OCI-LY7 (cell line): ENCODE measurements around the gene DYNLT4. TPM values are rescaled to one million over a fixed set of nuclear protein-coding genes. Genes with fewer than 3 reads are reported as not detected.
"Not testable (repeated sequence)": the region's sequence is repeated elsewhere in the genome, so short reads cannot be mapped to it uniquely, and the experiment has no call there.

Experiments
- BruUV-seq: library from RNA; stranded (reverse); fragments of 400-500 nt; replicated peaks from 2 replicates; lab custom pipeline; 2021; lab: Mats Ljungman, UMichigan
- CTCF ChIA-PET: fragments of 300-600 bp; sonication (Branson Sonifier 250); formaldehyde crosslinking; loops from one replicate; lab custom pipeline; 2022; ENCODE audit warnings: antibody characterized with exemption; ENCODE audit not compliant: unreplicated experiment; lab: Charles Lee
- POLR2A ChIA-PET: fragments of 300-600 bp; sonication (Branson Sonifier 250); formaldehyde crosslinking; loops from one replicate; lab custom pipeline; 2022; ENCODE audit warnings: antibody characterized with exemption; lab: Charles Lee
- DNase-seq: peaks from one replicate; pipeline ENCODE4 v3.0.0-alpha.2; 2015; ENCODE audit warnings: low spot score
- H2AFZ ChIP-seq: fragments of 200-600 bp; sonication (generic), shearing (Covaris generic); 2 replicates; pipeline ENCODE4 v1.6.1; 2014; ENCODE audit warnings: mild to moderate bottlenecking, antibody characterized with exemption, low read length, moderate library complexity
- H3K27ac ChIP-seq: fragments of 200-600 bp; sonication (generic); 2 replicates; pipeline ENCODE4 v1.5.1; 2014; ENCODE audit warnings: mixed run types, low read depth, mild to moderate bottlenecking, moderate library complexity, low read length, inconsistent platforms; ENCODE audit not compliant: poor library complexity, severe bottlenecking
- H3K36me3 ChIP-seq: fragments of 200-600 bp; sonication (generic); 2 replicates; pipeline ENCODE4 v1.6.1; 2014; ENCODE audit warnings: mild to moderate bottlenecking, antibody characterized with exemption, low read length, moderate library complexity, mixed read lengths; ENCODE audit not compliant: insufficient read depth
- H3K4me1 ChIP-seq: fragments of 200-600 bp; sonication (generic); 2 replicates; pipeline ENCODE4 v1.5.1; 2014; ENCODE audit warnings: mild to moderate bottlenecking, low read length; ENCODE audit not compliant: insufficient read depth, poor library complexity, severe bottlenecking
- H3K4me2 ChIP-seq: fragments of 200-600 bp; sonication (generic); 2 replicates; pipeline ENCODE4 v1.6.1; 2014; ENCODE audit warnings: mild to moderate bottlenecking, low read length
- H3K4me3 ChIP-seq: fragments of 200-600 bp; sonication (generic); 2 replicates; pipeline ENCODE4 v1.5.1; 2014; ENCODE audit warnings: mild to moderate bottlenecking, low read depth, low read length; ENCODE audit not compliant: poor library complexity, severe bottlenecking
- H3K79me2 ChIP-seq: fragments of 200-600 bp; sonication (generic); 2 replicates; pipeline ENCODE4 v1.6.1; 2016; ENCODE audit warnings: low read depth, mild to moderate bottlenecking, low read length, moderate library complexity, mixed read lengths; ENCODE audit not compliant: insufficient read depth
- H3K9me2 ChIP-seq: fragments of 200-600 bp; sonication (generic); 2 replicates; pipeline ENCODE4 v1.6.1; 2016; ENCODE audit warnings: mild to moderate bottlenecking, low read length, mixed read lengths; ENCODE audit not compliant: insufficient read depth
- H3K9me3 ChIP-seq: fragments of 200-600 bp; sonication (generic); 2 replicates; pipeline ENCODE4 v1.6.1; 2014; ENCODE audit warnings: mild to moderate bottlenecking, mixed run types, low read length, mixed read lengths
- H4K20me1 ChIP-seq: fragments of 200-600 bp; sonication (generic); 2 replicates; pipeline ENCODE4 v1.6.1; 2014; ENCODE audit warnings: mild to moderate bottlenecking, antibody characterized with exemption, low read length, moderate library complexity, mixed read lengths; ENCODE audit not compliant: insufficient read depth
- CTCF ChIP-seq: fragments of 200-600 bp; sonication (generic); conservative IDR thresholded peaks from 2 replicates; pipeline ENCODE4 v1.5.1; 2014; ENCODE audit warnings: mild to moderate bottlenecking, antibody characterized with exemption, low read length, moderate library complexity, mixed read lengths
- EZH2phosphoT487 ChIP-seq: fragments of 200-600 bp; sonication (generic); IDR thresholded peaks from 2 replicates; pipeline ENCODE4 v1.6.1; 2018; ENCODE audit warnings: low read depth, borderline replicate concordance, mild to moderate bottlenecking, mixed run types, antibody characterized with exemption, low read length, moderate library complexity, mixed read lengths
- intact Hi-C: fragments of 100-400 bp; cut with micrococcal nuclease; formaldehyde crosslinking; loops from one replicate; pipeline ENCODE4 v1.10.0; 2022; ENCODE audit not compliant: unreplicated experiment
- total RNA-seq, 2 experiments: library from RNA; depleted of rRNA in 1 of 2; stranded (reverse); fragments of >200 nt in 1 of 2; shearing (Covaris generic) in 1 of 2; gene quantifications; 2 replicates each; pipeline ENCODE4 v1.2.3, GENCODE V29; 2014 to 2022

DYNLT4 gene
- total RNA-seq, 2 experiments from 2014 or later = not detected

DNA sequence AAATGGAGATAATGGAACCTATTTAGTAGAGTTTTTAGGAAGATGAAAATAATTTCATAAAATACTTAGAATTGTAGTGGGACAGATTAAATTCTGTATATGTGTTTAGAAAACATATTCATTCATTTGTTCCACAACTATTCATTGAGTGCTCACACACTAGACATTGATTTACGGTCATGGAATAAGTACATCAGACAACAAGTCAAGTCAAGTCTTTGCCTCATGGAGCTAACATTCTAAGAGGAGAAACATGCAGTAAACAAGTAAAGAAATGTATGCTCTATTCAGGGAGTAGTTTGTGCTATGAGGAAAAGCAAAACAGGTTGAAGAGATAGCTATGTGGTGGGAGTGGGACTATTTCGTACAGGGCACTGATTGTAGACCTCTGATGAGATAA, 10.2 kb upstream of the DYNLT4 start:
- H4K20me1 ChIP-seq = no peaks in the 10 kb centered on the region
- H3K27ac ChIP-seq = no peak overlapping the region
- no peaks in the 10 kb centered on the region for H3K9me3 ChIP-seq
- H3K79me2 ChIP-seq = no peaks in the 10 kb centered on the region
- no peak overlapping the region for H3K4me2 ChIP-seq
- intact Hi-C loops = no loop called here
- POLR2A ChIA-PET = interaction anchor here (0.9 to 6.7 kb wide), 5 partner anchors 8 to 95 kb away, joined by 3 to 83 read pairs (median 50); partner anchors contain the start of genes BTBD19 and RNU5D-1
- H3K9me2 ChIP-seq = no peaks in the 10 kb centered on the region
- no peak overlapping the region for H3K4me3 ChIP-seq
- DNase-seq = no peak
- H3K36me3 ChIP-seq = no peaks in the 10 kb centered on the region
- H2AFZ ChIP-seq = no peak overlapping the region
- peaks cover 31% of the 10 kb centered on the region for H3K4me1 ChIP-seq
- TF ChIP-seq CTCF (no peak), EZH2phosphoT487 (no peak)
- no TSS peak for BruUV-seq
- CTCF ChIA-PET = no interaction called here

DNA sequence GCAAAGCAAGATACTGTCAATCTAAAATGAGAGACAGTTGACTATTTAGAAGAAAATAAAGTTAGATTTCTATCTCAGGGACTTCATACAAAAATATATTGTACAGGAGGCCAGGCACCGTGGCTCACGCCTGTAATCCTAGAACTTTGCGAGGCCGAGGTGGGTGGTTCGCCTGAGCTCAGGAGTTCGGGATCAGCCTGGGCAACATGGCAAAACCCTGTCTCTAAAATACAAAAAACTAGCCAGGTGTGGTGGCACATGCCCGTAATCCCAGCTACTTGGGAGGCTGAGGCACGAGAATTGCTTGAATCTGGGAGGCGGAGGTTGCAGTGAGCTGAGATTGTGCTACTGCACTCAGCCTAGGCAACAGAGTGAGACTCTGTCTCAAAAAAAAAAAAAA, 8.8 kb upstream of the DYNLT4 start:
- peaks cover 25% of the 10 kb centered on the region for H3K4me1 ChIP-seq
- H3K4me3 ChIP-seq, intact Hi-C loops, H3K36me3 ChIP-seq, H4K20me1 ChIP-seq, H3K27ac ChIP-seq, H3K4me2 ChIP-seq, DNase-seq, H3K9me3 ChIP-seq, BruUV-seq, H3K79me2 ChIP-seq, CTCF ChIA-PET, H2AFZ ChIP-seq, H3K9me2 ChIP-seq: not testable (repeated sequence)
- POLR2A ChIA-PET = interaction anchor here (0.8 to 1.0 kb wide), 2 partner anchors 83 to 84 kb away, joined by 3 to 4 read pairs; no protein-coding TSS in a partner anchor

- Histone ChIP-seq H2AFZ (peak overlapping the region; percentile 53; the same call in 1 of the 2 replicates), H3K9me2 (no peaks in the 10 kb centered on the region), H3K4me1 (peaks cover 35% of the 10 kb centered on the region), H3K9me3 (no peaks in the 10 kb centered on the region), H3K36me3 (no peaks in the 10 kb centered on the region), H3K4me3 (peak overlapping the region; percentile 64), H4K20me1 (no peaks in the 10 kb centered on the region), H3K4me2 (peak overlapping the region; percentile 73), H3K79me2 (no peaks in the 10 kb centered on the region), H3K27ac (no peak overlapping the region)
- POLR2A ChIA-PET = interaction anchor here (0.6 to 2.4 kb wide), 6 partner anchors 13 to 100 kb away, joined by 3 to 11 read pairs (median 5); partner anchors contain the start of genes PLK3 and RNU5D-1
- CTCF ChIA-PET = no interaction called here
- intact Hi-C loops = no loop called here
- no TSS peak for BruUV-seq
- DNase-seq = no peak
- TF ChIP-seq EZH2phosphoT487 (no peak), CTCF (no peak)
Measured at GRCh38 chr1:44812822-44813543, 5.8 kb upstream of the DYNLT4 start.
